GM23338 (cell line): ENCODE data around the gene ERVH48-1.
"Not testable (repeated sequence)": the region's sequence is repeated elsewhere in the genome, so short reads cannot be mapped to it uniquely, and the experiment has no call there.

Experiments used
- CREB1 ChIP-seq: fragments of 250-450 bp; sonication (Bioruptor Pico); IDR thresholded peaks from 2 replicates; pipeline ENCODE4 v1.5.0; 2020; ENCODE audit warnings: low read depth, mild to moderate bottlenecking, moderate library complexity
- EZH2 ChIP-seq: fragments of 200-600 bp; sonication (generic); IDR thresholded peaks from one replicate; pipeline ENCODE4 v1.8.0; 2017; ENCODE audit warnings: antibody characterized with exemption, mild to moderate bottlenecking, low read depth; ENCODE audit not compliant: unreplicated experiment
- EZH2phosphoT487 ChIP-seq: fragments of 200-600 bp; sonication (generic); IDR thresholded peaks from one replicate; pipeline ENCODE4 v1.8.1; 2018; ENCODE audit warnings: antibody characterized with exemption; ENCODE audit not compliant: unreplicated experiment
- POLR2AphosphoS5 ChIP-seq: IDR thresholded peaks from 2 replicates; pipeline ENCODE4 v1.6.1; 2016; ENCODE audit warnings: antibody characterized with exemption, low read depth
- TF ChIP-seq, protein P1 (sequence below), 2 experiments: fragments of 200-600 bp in 1 of 2; sonication (generic) in 1 of 2; conservative IDR thresholded peaks; 2 replicates each; pipeline versions ENCODE4 v1.5.1 to v1.6.1; 2016 to 2017; ENCODE audit warnings: antibody characterized with exemption in 2 of 2, low read depth in 2 of 2, mild to moderate bottlenecking in 2 of 2, moderate library complexity in 1 of 2
- TF ChIP-seq, protein P2 (sequence below): IDR thresholded peaks from one replicate; pipeline ENCODE4 v1.6.1; 2018; ENCODE audit warnings: antibody characterized with exemption; ENCODE audit not compliant: unreplicated experiment
- TF ChIP-seq, protein P3 (sequence below): fragments of 250-450 bp; sonication (Bioruptor Pico); IDR thresholded peaks from 2 replicates; pipeline ENCODE4 v1.5.0; 2020; ENCODE audit warnings: mild to moderate bottlenecking, moderate library complexity
- TF ChIP-seq, protein P4 (sequence below): IDR thresholded peaks from 2 replicates; pipeline ENCODE4 v1.6.1; 2016; ENCODE audit warnings: antibody characterized with exemption

DNA sequence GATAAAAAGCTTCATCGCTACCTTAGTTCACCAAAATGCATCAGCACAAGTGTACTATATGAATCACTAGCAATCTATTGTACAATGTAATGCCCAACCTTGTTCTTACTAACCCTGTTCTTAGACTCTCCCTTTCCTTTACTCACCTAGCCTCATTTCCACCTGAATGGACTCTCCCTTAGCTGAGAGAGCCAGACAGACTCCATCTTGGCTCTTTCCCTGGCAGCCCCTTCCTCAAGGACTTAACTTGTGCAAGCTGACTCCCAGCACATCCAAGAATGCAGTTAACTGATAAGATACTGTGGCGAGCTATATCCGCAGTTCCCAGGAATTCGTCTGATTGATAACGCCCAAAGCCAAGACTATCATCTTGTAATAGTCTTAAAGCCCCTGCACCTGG lies 10.9 kb upstream of the ERVH48-1 start:
- TF ChIP-seq, protein P1, sequence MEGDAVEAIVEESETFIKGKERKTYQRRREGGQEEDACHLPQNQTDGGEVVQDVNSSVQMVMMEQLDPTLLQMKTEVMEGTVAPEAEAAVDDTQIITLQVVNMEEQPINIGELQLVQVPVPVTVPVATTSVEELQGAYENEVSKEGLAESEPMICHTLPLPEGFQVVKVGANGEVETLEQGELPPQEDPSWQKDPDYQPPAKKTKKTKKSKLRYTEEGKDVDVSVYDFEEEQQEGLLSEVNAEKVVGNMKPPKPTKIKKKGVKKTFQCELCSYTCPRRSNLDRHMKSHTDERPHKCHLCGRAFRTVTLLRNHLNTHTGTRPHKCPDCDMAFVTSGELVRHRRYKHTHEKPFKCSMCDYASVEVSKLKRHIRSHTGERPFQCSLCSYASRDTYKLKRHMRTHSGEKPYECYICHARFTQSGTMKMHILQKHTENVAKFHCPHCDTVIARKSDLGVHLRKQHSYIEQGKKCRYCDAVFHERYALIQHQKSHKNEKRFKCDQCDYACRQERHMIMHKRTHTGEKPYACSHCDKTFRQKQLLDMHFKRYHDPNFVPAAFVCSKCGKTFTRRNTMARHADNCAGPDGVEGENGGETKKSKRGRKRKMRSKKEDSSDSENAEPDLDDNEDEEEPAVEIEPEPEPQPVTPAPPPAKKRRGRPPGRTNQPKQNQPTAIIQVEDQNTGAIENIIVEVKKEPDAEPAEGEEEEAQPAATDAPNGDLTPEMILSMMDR (conservative IDR thresholded peaks at IDR 0.05; ENCODE audit: low read depth in 2 of 2): not testable (repeated sequence)
- TF ChIP-seq EZH2; POLR2AphosphoS5; EZH2phosphoT487; CREB1 (CRISPR knock-in tag): not testable (repeated sequence)
- TF ChIP-seq, protein P2, sequence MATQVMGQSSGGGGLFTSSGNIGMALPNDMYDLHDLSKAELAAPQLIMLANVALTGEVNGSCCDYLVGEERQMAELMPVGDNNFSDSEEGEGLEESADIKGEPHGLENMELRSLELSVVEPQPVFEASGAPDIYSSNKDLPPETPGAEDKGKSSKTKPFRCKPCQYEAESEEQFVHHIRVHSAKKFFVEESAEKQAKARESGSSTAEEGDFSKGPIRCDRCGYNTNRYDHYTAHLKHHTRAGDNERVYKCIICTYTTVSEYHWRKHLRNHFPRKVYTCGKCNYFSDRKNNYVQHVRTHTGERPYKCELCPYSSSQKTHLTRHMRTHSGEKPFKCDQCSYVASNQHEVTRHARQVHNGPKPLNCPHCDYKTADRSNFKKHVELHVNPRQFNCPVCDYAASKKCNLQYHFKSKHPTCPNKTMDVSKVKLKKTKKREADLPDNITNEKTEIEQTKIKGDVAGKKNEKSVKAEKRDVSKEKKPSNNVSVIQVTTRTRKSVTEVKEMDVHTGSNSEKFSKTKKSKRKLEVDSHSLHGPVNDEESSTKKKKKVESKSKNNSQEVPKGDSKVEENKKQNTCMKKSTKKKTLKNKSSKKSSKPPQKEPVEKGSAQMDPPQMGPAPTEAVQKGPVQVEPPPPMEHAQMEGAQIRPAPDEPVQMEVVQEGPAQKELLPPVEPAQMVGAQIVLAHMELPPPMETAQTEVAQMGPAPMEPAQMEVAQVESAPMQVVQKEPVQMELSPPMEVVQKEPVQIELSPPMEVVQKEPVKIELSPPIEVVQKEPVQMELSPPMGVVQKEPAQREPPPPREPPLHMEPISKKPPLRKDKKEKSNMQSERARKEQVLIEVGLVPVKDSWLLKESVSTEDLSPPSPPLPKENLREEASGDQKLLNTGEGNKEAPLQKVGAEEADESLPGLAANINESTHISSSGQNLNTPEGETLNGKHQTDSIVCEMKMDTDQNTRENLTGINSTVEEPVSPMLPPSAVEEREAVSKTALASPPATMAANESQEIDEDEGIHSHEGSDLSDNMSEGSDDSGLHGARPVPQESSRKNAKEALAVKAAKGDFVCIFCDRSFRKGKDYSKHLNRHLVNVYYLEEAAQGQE: not testable (repeated sequence)
- TF ChIP-seq, protein P3, sequence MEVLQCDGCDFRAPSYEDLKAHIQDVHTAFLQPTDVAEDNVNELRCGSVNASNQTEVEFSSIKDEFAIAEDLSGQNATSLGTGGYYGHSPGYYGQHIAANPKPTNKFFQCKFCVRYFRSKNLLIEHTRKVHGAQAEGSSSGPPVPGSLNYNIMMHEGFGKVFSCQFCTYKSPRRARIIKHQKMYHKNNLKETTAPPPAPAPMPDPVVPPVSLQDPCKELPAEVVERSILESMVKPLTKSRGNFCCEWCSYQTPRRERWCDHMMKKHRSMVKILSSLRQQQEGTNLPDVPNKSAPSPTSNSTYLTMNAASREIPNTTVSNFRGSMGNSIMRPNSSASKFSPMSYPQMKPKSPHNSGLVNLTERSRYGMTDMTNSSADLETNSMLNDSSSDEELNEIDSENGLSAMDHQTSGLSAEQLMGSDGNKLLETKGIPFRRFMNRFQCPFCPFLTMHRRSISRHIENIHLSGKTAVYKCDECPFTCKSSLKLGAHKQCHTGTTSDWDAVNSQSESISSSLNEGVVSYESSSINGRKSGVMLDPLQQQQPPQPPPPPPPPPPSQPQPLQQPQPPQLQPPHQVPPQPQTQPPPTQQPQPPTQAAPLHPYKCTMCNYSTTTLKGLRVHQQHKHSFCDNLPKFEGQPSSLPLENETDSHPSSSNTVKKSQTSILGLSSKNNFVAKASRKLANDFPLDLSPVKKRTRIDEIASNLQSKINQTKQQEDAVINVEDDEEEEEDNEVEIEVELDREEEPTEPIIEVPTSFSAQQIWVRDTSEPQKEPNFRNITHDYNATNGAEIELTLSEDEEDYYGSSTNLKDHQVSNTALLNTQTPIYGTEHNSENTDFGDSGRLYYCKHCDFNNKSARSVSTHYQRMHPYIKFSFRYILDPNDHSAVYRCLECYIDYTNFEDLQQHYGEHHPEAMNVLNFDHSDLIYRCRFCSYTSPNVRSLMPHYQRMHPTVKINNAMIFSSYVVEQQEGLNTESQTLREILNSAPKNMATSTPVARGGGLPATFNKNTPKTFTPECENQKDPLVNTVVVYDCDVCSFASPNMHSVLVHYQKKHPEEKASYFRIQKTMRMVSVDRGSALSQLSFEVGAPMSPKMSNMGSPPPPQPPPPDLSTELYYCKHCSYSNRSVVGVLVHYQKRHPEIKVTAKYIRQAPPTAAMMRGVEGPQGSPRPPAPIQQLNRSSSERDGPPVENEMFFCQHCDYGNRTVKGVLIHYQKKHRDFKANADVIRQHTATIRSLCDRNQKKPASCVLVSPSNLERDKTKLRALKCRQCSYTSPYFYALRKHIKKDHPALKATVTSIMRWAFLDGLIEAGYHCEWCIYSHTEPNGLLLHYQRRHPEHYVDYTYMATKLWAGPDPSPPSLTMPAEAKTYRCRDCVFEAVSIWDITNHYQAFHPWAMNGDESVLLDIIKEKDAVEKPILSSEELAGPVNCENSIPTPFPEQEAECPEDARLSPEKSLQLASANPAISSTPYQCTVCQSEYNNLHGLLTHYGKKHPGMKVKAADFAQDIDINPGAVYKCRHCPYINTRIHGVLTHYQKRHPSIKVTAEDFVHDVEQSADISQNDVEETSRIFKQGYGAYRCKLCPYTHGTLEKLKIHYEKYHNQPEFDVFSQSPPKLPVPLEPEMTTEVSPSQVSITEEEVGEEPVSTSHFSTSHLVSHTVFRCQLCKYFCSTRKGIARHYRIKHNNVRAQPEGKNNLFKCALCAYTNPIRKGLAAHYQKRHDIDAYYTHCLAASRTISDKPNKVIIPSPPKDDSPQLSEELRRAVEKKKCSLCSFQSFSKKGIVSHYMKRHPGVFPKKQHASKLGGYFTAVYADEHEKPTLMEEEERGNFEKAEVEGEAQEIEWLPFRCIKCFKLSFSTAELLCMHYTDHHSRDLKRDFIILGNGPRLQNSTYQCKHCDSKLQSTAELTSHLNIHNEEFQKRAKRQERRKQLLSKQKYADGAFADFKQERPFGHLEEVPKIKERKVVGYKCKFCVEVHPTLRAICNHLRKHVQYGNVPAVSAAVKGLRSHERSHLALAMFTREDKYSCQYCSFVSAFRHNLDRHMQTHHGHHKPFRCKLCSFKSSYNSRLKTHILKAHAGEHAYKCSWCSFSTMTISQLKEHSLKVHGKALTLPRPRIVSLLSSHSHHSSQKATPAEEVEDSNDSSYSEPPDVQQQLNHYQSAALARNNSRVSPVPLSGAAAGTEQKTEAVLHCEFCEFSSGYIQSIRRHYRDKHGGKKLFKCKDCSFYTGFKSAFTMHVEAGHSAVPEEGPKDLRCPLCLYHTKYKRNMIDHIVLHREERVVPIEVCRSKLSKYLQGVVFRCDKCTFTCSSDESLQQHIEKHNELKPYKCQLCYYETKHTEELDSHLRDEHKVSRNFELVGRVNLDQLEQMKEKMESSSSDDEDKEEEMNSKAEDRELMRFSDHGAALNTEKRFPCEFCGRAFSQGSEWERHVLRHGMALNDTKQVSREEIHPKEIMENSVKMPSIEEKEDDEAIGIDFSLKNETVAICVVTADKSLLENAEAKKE (CRISPR knock-in tag): not testable (repeated sequence)
- TF ChIP-seq, protein P4, sequence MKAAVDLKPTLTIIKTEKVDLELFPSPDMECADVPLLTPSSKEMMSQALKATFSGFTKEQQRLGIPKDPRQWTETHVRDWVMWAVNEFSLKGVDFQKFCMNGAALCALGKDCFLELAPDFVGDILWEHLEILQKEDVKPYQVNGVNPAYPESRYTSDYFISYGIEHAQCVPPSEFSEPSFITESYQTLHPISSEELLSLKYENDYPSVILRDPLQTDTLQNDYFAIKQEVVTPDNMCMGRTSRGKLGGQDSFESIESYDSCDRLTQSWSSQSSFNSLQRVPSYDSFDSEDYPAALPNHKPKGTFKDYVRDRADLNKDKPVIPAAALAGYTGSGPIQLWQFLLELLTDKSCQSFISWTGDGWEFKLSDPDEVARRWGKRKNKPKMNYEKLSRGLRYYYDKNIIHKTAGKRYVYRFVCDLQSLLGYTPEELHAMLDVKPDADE: not testable (repeated sequence)
